ENCODE data around the gene CNTNAP4.

DNA sequence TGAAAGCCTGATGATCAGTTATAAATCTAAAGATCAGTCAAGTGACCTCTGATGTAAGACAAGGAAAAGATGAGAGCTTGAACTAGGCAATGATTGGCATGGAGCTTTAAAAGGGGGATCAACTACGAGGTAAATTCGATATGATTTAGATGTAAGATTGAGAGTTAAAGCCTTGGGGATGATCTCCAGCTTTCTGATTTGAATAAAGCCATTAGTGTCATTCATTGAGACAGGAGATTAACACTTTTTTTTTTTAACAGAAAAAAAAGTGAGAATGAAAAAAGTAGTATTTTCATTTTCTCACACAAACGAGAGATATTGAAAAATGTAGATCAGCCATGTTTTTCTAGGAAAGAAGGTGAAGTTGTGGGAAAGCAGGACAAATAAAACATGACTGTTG is 225.4 kb downstream of the CNTNAP4 start:
- TF ChIP-seq POLR2AphosphoS5 (IDR thresholded peaks at IDR 0.05) (no peak), POLR2A (IDR thresholded peaks at IDR 0.05) (no peak)

Data from prostate gland (tissue), 1 donor.